ENCODE data around the gene KRT15.

DNA sequence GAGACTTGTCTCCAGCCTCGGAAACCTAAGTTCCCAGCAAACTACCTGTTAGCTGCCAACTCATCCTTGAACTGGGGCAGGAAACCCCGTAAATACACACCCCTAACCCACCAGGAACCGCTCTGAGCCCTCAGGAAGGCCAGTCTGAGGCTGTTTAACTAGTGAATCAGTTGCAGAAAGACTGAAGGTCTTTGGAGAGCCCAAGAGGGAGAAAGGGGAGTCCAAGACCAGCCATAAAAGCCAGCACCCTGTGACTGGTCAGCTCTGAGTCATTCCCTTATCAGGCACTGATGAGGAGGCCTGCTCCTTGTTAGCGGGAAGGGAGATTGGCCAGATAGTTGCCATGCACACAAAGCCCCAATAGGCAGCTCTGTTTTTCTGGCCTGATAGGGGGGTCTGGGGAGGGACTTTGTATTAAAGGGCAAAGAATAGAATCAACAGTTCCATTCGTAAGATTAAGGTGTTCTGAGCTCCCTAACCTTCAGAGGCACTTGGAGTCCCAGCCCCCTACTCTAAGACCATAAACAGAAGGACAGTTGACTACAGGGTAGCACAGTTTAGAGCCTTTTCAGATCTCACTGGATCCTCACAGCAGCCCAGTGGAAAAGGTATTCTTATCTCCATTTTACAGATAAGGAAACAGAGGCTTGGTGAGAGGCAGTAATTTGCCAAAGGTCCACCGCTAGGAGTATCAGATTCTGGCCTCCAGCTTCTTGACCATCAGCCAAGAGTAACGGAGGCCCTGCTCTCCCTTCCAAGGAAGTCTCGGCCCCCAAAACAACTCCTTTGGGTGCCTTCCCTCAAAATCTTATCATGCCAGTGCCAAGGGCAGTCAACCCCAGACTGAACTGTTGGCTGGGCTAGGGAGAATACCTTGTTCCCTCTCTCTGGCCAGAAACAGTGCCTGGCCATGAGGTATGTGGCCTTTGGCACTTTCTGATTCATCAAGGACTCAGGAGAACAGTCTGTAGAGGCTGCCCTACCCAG, 11.7 kb upstream of the KRT15 start:
- TF ChIP-seq, protein P1, sequence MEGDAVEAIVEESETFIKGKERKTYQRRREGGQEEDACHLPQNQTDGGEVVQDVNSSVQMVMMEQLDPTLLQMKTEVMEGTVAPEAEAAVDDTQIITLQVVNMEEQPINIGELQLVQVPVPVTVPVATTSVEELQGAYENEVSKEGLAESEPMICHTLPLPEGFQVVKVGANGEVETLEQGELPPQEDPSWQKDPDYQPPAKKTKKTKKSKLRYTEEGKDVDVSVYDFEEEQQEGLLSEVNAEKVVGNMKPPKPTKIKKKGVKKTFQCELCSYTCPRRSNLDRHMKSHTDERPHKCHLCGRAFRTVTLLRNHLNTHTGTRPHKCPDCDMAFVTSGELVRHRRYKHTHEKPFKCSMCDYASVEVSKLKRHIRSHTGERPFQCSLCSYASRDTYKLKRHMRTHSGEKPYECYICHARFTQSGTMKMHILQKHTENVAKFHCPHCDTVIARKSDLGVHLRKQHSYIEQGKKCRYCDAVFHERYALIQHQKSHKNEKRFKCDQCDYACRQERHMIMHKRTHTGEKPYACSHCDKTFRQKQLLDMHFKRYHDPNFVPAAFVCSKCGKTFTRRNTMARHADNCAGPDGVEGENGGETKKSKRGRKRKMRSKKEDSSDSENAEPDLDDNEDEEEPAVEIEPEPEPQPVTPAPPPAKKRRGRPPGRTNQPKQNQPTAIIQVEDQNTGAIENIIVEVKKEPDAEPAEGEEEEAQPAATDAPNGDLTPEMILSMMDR (IDR thresholded peaks at IDR 0.05; ENCODE audit: low read length): no peak
- no peak for TF ChIP-seq EZH2 (optimal IDR thresholded peaks at IDR 0.05; ENCODE audit: low read depth, low read length)
- TF ChIP-seq EZH2phosphoT487 (IDR thresholded peaks at IDR 0.05; ENCODE audit: low read length): no peak
